GM12878 (cell line): ENCODE results near the gene IRF2. TPM values are rescaled to one million over a fixed set of nuclear protein-coding genes. Genes with fewer than 3 reads are reported as not detected.

Source experiments
- CHD1 ChIP-seq: IDR thresholded peaks from 2 replicates; pipeline ENCODE4 v1.6.1; 2012; ENCODE audit warnings: low read depth, low read length, improper control_type of control experiment
- CHD2 ChIP-seq: IDR thresholded peaks from 2 replicates; pipeline ENCODE4 v1.6.1; 2011; ENCODE audit warnings: low read depth, low read length, improper control_type of control experiment, borderline replicate concordance
- EGR1 ChIP-seq, 2 experiments: IDR thresholded peaks; 1 replicate in 1 of 2; 2 replicates in 1 of 2; pipeline ENCODE4 v1.6.1; 2011 to 2012; ENCODE audit warnings: low read depth in 2 of 2, low read length in 2 of 2, borderline replicate concordance in 1 of 2, mild to moderate bottlenecking in 1 of 2, moderate library complexity in 1 of 2
- GATAD2B ChIP-seq: fragments of 450-650 bp; conservative IDR thresholded peaks from 2 replicates; pipeline ENCODE4 v1.6.1; 2017; ENCODE audit warnings: low read depth, mild to moderate bottlenecking, moderate library complexity
- IKZF2 ChIP-seq, 2 experiments: fragments of 450-650 bp; IDR thresholded peaks; 2 replicates each; pipeline ENCODE4 v1.6.1; 2017; ENCODE audit warnings: mild to moderate bottlenecking in 2 of 2, moderate library complexity in 2 of 2
- MEF2B ChIP-seq: fragments of 450-650 bp; IDR thresholded peaks from 2 replicates; pipeline ENCODE4 v1.6.1; 2018; ENCODE audit warnings: mild to moderate bottlenecking, moderate library complexity; ENCODE audit not compliant: partially characterized antibody, poor library complexity, severe bottlenecking
- PBX3 ChIP-seq: IDR thresholded peaks from 2 replicates; pipeline ENCODE4 v1.6.1; 2011; ENCODE audit warnings: mild to moderate bottlenecking, low read depth, low read length, moderate library complexity; ENCODE audit not compliant: insufficient replicate concordance
- PML ChIP-seq: IDR thresholded peaks from 2 replicates; pipeline ENCODE4 v1.6.1; 2012; ENCODE audit warnings: low read length, inconsistent platforms
- POLR2A ChIP-seq: IDR thresholded peaks from 2 replicates; pipeline ENCODE4 v1.6.1; 2011; ENCODE audit warnings: low read depth, mild to moderate bottlenecking, low read length
- POLR2AphosphoS5 ChIP-seq: IDR thresholded peaks from 2 replicates; pipeline ENCODE4 v1.6.1; 2011; ENCODE audit warnings: mild to moderate bottlenecking, low read length, inconsistent platforms
- POU2F2 ChIP-seq: IDR thresholded peaks from 3 replicates; pipeline ENCODE4 v1.6.1; 2011; ENCODE audit warnings: low read depth, mild to moderate bottlenecking, low read length, borderline replicate concordance
- RAD21 ChIP-seq: IDR thresholded peaks from 2 replicates; pipeline ENCODE4 v1.6.1; 2011; ENCODE audit warnings: mild to moderate bottlenecking, low read depth, low read length, moderate library complexity; ENCODE audit not compliant: insufficient read depth
- RFX5 ChIP-seq: IDR thresholded peaks from 2 replicates; pipeline ENCODE4 v1.6.1; 2011; ENCODE audit warnings: low read depth, low read length, improper control_type of control experiment
- SP1 ChIP-seq: IDR thresholded peaks from one replicate; pipeline ENCODE4 v1.6.1; 2011; ENCODE audit warnings: low read depth, low read length
- STAT3 ChIP-seq: IDR thresholded peaks from 2 replicates; pipeline ENCODE4 v1.6.1; 2011; ENCODE audit warnings: low read depth, low read length, improper control_type of control experiment
- TAF1 ChIP-seq: IDR thresholded peaks from 2 replicates; pipeline ENCODE4 v1.6.1; 2011; ENCODE audit warnings: mild to moderate bottlenecking, low read depth, low read length, borderline replicate concordance
- TARDBP ChIP-seq: IDR thresholded peaks from 2 replicates; pipeline ENCODE4 v1.6.1; 2016; ENCODE audit warnings: borderline replicate concordance
- TCF12 ChIP-seq: IDR thresholded peaks from 2 replicates; pipeline ENCODE4 v1.6.1; 2011; ENCODE audit warnings: low read depth, mild to moderate bottlenecking, low read length
- TCF3 ChIP-seq: IDR thresholded peaks from 2 replicates; pipeline ENCODE4 v1.6.1; 2012; ENCODE audit warnings: low read depth, mild to moderate bottlenecking, low read length, borderline replicate concordance; ENCODE audit not compliant: insufficient read depth
- YBX1 ChIP-seq: fragments of 450-650 bp; IDR thresholded peaks from 2 replicates; pipeline ENCODE4 v1.6.1; 2016; ENCODE audit warnings: antibody characterized with exemption
- YY1 ChIP-seq: IDR thresholded peaks from 2 replicates; pipeline ENCODE4 v1.6.1; 2011; ENCODE audit warnings: low read depth, mild to moderate bottlenecking, low read length
- polyA plus RNA-seq, 11 experiments: library from polyadenylated mRNA; depleted of rRNA in 4 of 11; unstranded in 6 of 11; stranded (reverse) in 5 of 11; fragments of >200 nt; fragmentation: Nextera tagmentation in 4 of 11; fragmentation: Illumina TruSeq in 1 of 11; extraction: Ambion mirVana in 4 of 11; extraction: Trizol in 1 of 11; gene quantifications; 1 replicate in 1 of 11; 2 replicates in 10 of 11; pipeline versions ENCODE4 v1.2.1 to v1.2.3, GENCODE V29; 2011 to 2016; ENCODE audit warnings: inconsistent platforms in 2 of 11, missing spikeins in 2 of 11, low read depth in 1 of 11
- total RNA-seq, 4 experiments: library from RNA; depleted of rRNA in 3 of 4; stranded (reverse); fragments of >200 nt in 3 of 4; fragmentation: Illumina TruSeq in 1 of 4; extraction: Trizol in 1 of 4; gene quantifications; 2 replicates each; pipeline versions ENCODE4 v1.2.1 to v1.2.3, GENCODE V29; 2013 to 2021
- TF ChIP-seq, protein P1 (sequence below): IDR thresholded peaks from 2 replicates; pipeline ENCODE4 v1.6.1; 2011; ENCODE audit warnings: borderline replicate concordance, low read depth, mild to moderate bottlenecking, moderate library complexity, mixed read lengths, low read length; ENCODE audit not compliant: insufficient read depth; ENCODE audit errors: extremely low read length
- TF ChIP-seq, protein P2 (sequence below), 3 experiments: IDR thresholded peaks in 2 of 3; conservative IDR thresholded peaks in 1 of 3; 2 replicates each; pipeline ENCODE4 v1.5.1; 2011; ENCODE audit warnings: low read depth in 3 of 3, low read length in 3 of 3, mild to moderate bottlenecking in 3 of 3, control low read depth in 2 of 3, moderate library complexity in 2 of 3, inconsistent platforms in 1 of 3, mixed read lengths in 1 of 3; ENCODE audit not compliant: control insufficient read depth in 2 of 3, insufficient read depth in 1 of 3; ENCODE audit errors: extremely low read depth in 1 of 3
- TF ChIP-seq, protein P3 (sequence below): fragments of 450-650 bp; IDR thresholded peaks from 2 replicates; pipeline ENCODE4 v1.6.1; 2017; ENCODE audit warnings: mild to moderate bottlenecking
- TF ChIP-seq, protein P4 (sequence below): fragments of 450-650 bp; IDR thresholded peaks from 2 replicates; pipeline ENCODE4 v1.6.1; 2016; ENCODE audit warnings: mild to moderate bottlenecking

IRF2 gene
- total and polyA plus RNA-seq, 10 of the 15 experiments (the other 5 are each of a cell fraction or from before 2014, with no cell fraction given): 45.1 to 99.3 (median 58.9) TPM

GRCh38 chr4:184475096-184475461, 729 bp upstream of the IRF2 start (continued):
- TF ChIP-seq, protein P1, sequence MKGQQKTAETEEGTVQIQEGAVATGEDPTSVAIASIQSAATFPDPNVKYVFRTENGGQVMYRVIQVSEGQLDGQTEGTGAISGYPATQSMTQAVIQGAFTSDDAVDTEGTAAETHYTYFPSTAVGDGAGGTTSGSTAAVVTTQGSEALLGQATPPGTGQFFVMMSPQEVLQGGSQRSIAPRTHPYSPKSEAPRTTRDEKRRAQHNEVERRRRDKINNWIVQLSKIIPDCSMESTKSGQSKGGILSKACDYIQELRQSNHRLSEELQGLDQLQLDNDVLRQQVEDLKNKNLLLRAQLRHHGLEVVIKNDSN: no peak
- TF ChIP-seq, protein P2, sequence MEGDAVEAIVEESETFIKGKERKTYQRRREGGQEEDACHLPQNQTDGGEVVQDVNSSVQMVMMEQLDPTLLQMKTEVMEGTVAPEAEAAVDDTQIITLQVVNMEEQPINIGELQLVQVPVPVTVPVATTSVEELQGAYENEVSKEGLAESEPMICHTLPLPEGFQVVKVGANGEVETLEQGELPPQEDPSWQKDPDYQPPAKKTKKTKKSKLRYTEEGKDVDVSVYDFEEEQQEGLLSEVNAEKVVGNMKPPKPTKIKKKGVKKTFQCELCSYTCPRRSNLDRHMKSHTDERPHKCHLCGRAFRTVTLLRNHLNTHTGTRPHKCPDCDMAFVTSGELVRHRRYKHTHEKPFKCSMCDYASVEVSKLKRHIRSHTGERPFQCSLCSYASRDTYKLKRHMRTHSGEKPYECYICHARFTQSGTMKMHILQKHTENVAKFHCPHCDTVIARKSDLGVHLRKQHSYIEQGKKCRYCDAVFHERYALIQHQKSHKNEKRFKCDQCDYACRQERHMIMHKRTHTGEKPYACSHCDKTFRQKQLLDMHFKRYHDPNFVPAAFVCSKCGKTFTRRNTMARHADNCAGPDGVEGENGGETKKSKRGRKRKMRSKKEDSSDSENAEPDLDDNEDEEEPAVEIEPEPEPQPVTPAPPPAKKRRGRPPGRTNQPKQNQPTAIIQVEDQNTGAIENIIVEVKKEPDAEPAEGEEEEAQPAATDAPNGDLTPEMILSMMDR (IDR thresholded peaks at IDR 0.05 in 2 of 3, conservative IDR thresholded peaks at IDR 0.05 in 1 of 3; ENCODE audit: control insufficient read depth in 2 of 3, extremely low read depth in 1 of 3, insufficient read depth in 1 of 3, low read depth in 3 of 3, low read length in 3 of 3): no peak
- TF ChIP-seq CHD2 (0 out of 2 replicates have a peak, but pooled peaks have one; percentile 19), STAT3 (no peak), TCF12 (peak; percentile 70), POU2F2 (no peak), YY1 (peak; percentile 74), PML (no peak), MEF2B (peak; percentile 8), SP1 (peak; percentile 11), TCF3 (peak; percentile 80), RFX5 (no peak), POLR2AphosphoS5 (peak; percentile 78; the same call in 1 of the 2 replicates), TAF1 (peak; percentile 50; the same call in 1 of the 2 replicates), PBX3 (no peak), GATAD2B (0 out of 2 replicates have a peak, but pooled peaks have one; percentile 47), YBX1 (no peak), EGR1 (IDR thresholded peaks at IDR 0.05; ENCODE audit: borderline replicate concordance in 1 of 2, low read depth in 2 of 2, low read length in 2 of 2) (peak in 1 of 2 experiments; percentile 58; a peak in 2 of 3 replicates), RAD21 (peak; percentile 17; the same call in 1 of the 2 replicates), POLR2A (peak; percentile 70), CHD1 (no peak), TARDBP (no peak), IKZF2 (IDR thresholded peaks at IDR 0.05) (0 out of 4 replicates have a peak, but pooled peaks of 1 of the 2 experiments have one; percentile 3)
- TF ChIP-seq, protein P3, sequence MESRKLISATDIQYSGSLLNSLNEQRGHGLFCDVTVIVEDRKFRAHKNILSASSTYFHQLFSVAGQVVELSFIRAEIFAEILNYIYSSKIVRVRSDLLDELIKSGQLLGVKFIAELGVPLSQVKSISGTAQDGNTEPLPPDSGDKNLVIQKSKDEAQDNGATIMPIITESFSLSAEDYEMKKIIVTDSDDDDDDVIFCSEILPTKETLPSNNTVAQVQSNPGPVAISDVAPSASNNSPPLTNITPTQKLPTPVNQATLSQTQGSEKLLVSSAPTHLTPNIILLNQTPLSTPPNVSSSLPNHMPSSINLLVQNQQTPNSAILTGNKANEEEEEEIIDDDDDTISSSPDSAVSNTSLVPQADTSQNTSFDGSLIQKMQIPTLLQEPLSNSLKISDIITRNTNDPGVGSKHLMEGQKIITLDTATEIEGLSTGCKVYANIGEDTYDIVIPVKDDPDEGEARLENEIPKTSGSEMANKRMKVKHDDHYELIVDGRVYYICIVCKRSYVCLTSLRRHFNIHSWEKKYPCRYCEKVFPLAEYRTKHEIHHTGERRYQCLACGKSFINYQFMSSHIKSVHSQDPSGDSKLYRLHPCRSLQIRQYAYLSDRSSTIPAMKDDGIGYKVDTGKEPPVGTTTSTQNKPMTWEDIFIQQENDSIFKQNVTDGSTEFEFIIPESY: no peak
- TF ChIP-seq, protein P4, sequence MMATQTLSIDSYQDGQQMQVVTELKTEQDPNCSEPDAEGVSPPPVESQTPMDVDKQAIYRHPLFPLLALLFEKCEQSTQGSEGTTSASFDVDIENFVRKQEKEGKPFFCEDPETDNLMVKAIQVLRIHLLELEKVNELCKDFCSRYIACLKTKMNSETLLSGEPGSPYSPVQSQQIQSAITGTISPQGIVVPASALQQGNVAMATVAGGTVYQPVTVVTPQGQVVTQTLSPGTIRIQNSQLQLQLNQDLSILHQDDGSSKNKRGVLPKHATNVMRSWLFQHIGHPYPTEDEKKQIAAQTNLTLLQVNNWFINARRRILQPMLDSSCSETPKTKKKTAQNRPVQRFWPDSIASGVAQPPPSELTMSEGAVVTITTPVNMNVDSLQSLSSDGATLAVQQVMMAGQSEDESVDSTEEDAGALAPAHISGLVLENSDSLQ: no peak
